Small intestine (tissue), 7 donors: ENCODE data around the gene UBN1. TPM values are rescaled to one million over a fixed set of nuclear protein-coding genes. Genes with fewer than 3 reads are reported as not detected.

Source experiments
- DNase-seq, 2 donors: peaks; one replicate each; pipeline versions ENCODE4 v3.0.0 to v3.0.0-alpha.2; 2013
- FAIRE-seq: peaks from 2 replicates; lab custom pipeline; 2012; peaks lifted over from hg19 to GRCh38; lab: Jason Lieb, UNC
- H3K27ac ChIP-seq, 3 donors: one replicate each; pipeline ENCODE4 v1.5.1; 2013; ENCODE audit warnings: low read length in 2 of 3, mild to moderate bottlenecking in 2 of 3, control low read depth in 1 of 3, inconsistent platforms in 1 of 3, low read depth in 1 of 3, moderate library complexity in 1 of 3
- H3K27me3 ChIP-seq, 3 donors: one replicate each; pipeline ENCODE4 v1.6.1; 2013; ENCODE audit warnings: low read length in 3 of 3, inconsistent platforms in 1 of 3; ENCODE audit not compliant: control insufficient read depth in 3 of 3, insufficient read depth in 3 of 3
- H3K36me3 ChIP-seq, 3 donors: one replicate each; pipeline ENCODE4 v1.6.1; 2013; ENCODE audit warnings: low read length in 3 of 3, inconsistent platforms in 1 of 3, low read depth in 1 of 3, mild to moderate bottlenecking in 1 of 3, moderate library complexity in 1 of 3; ENCODE audit not compliant: control insufficient read depth in 3 of 3, insufficient read depth in 2 of 3
- H3K4me1 ChIP-seq, 3 donors: one replicate each; pipeline ENCODE4 v1.6.1; 2013; ENCODE audit warnings: low read length in 2 of 3, inconsistent platforms in 1 of 3, low read depth in 1 of 3, mild to moderate bottlenecking in 1 of 3, moderate library complexity in 1 of 3; ENCODE audit not compliant: control insufficient read depth in 3 of 3, insufficient read depth in 2 of 3
- H3K4me3 ChIP-seq, 3 donors: one replicate each; pipeline ENCODE4 v1.5.1; 2013; ENCODE audit warnings: low read length in 3 of 3, control low read depth in 1 of 3, inconsistent platforms in 1 of 3, low read depth in 1 of 3, mild to moderate bottlenecking in 1 of 3, moderate library complexity in 1 of 3
- H3K9me3 ChIP-seq, 2 donors: one replicate each; pipeline ENCODE4 v1.6.1; 2013; ENCODE audit warnings: low read depth in 1 of 2, low read length in 1 of 2; ENCODE audit not compliant: control insufficient read depth in 2 of 2, insufficient read depth in 1 of 2
- WGBS, 3 donors: extraction: QIAGEN DNeasy Blood & Tissue Kit; methylation state at CpG; one replicate each; pipeline ENCODE4 v1.1.7; 2013; 5-methylcytosine and 5-hydroxymethylcytosine counted together
- polyA plus RNA-seq, 4 donors: library from polyadenylated mRNA; stranded (reverse) in 3 of 4; unstranded in 1 of 4; fragments of 200-250 nt in 3 of 4; fragments of 120-200 nt in 1 of 4; gene quantifications; one replicate each; pipeline versions ENCODE4 v1.2.1 to v1.2.3, GENCODE V29; 2013
- donor health status: healthy with polysubstance abuse.
- donor health status: control.
- donor health status: control.
- donor health status: Bipolar disorder and iron deficiency.
- donor health status: healthy.

UBN1 gene
- polyA plus RNA-seq, 4 donors = 12.3 to 39.8 (median 16.8) TPM

DNA sequence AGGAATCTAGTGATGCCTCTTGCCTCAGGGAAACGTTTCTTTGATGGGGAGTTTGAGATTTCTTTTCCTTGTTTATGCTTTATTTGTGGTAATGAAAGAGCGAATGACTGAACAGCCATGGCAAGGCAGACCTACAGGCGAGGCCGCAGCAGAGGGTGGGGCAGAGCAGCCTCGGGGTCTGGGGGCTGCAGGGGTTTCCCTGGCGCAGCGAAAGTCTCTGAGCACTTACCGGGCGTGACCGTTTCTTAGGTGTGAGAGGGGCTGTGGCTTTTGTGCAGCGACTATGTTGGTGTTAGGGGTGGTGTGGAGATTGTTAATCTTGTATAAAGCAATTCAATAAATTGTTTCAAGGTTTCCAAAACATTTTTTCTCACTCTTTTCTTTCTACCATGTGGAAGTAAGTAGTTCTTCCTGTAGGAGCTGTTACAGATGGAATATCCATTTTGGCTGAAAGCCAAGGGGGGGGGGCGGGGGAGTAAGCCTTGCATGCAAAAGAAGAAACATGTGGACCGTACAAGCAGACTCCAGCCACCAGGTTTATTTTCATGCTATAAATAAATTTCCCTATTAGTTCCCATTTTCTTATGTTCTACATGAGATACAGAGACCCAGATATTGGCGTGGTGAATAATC, 34.8 kb downstream of the UBN1 start:
- FAIRE-seq (no peak), DNase-seq (no peak)
- peaks cover 30 to 93% (median 34%) of the 10 kb centered on the region in 3 donors for H3K36me3 ChIP-seq
- no peak overlapping the region for H3K4me3 ChIP-seq
- no peak overlapping the region for H3K27ac ChIP-seq
- H3K9me3 ChIP-seq = peaks cover 0 to 3% of the 10 kb centered on the region in 2 donors
- no peaks in the 10 kb centered on the region for H3K27me3 ChIP-seq
- 73 to 80% (median 74%) methylated on average over 14 of the region's 14 CpGs for WGBS, 3 donors
- H3K4me1 ChIP-seq = peaks cover 0 to under 1% (median 0%) of the 10 kb centered on the region in 3 donors

DNA sequence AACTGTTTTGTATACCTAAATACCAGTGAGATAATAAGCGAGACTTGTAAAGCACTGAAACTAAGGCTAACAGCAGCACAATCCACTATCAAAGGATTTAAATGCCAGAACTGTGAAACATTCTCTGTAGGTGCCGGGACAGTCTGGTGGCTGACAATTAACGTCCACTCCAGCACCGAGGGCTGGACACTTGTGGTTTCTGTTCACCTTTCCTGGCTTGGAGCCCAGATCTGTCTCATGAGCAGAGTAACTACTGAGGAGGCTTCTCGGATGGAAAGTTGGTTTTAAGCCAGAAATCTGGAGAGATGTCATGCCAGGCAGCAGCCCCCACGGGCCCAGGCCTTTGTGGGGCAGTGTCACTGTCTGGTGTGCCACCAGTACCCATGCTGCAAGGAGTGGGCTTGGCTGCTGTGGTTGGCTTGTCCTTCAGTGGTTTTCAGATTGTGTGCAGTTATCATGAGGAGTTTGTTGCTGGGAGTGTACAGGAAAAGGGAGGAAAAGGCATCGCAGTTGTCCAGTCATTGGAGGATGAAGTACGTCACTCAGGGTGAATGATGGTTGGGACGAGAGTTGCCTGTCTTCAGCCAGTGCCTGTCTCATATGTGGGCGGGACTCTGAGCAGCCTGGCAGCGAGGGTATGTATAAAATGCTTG, 35.5 kb downstream of the UBN1 start:
- 69 to 81% (median 76%) methylated on average over 11 of the region's 11 CpGs for WGBS, 3 donors
- Histone ChIP-seq H3K9me3 (peaks cover 0 to 3% of the 10 kb centered on the region in 2 donors), H3K4me3 (no peak overlapping the region), H3K4me1 (no peaks in the 10 kb centered on the region), H3K27ac (no peak overlapping the region), H3K36me3 (peaks cover 26 to 93% (median 32%) of the 10 kb centered on the region in 3 donors), H3K27me3 (no peaks in the 10 kb centered on the region)
- DNase-seq (no peak), FAIRE-seq (no peak)

DNA sequence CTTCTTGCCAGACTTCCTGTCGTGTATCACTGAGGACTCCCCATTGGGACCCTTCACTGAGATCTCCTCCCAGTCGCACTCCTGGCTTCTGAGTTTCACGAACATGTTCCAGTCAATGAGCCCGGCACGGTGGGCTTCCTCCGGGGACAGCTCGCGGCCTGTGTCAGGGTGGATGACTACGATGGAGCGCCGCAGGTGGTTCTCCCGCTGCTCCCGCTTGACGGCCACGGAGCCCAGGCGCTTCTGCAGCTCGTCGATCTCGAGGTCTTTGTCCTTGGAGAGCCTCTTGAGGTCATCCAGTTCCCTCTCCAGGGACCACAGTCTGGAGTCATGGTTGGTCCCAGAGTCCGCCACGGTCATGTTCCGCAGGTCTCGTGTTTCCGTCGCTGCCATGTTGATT, 36.2 kb downstream of the UBN1 start:
- no peak overlapping the region for H3K4me3 ChIP-seq
- H3K4me1 ChIP-seq = no peaks in the 10 kb centered on the region
- WGBS, 3 donors = 95 to 98% (median 97%) methylated on average over 25 of the region's 25 CpGs
- no peak for FAIRE-seq
- DNase-seq = no peak
- H3K9me3 ChIP-seq = peaks cover 0 to 3% of the 10 kb centered on the region in 2 donors
- peaks cover 20 to 92% (median 28%) of the 10 kb centered on the region in 3 donors for H3K36me3 ChIP-seq
- H3K27ac ChIP-seq = no peak overlapping the region
- no peaks in the 10 kb centered on the region for H3K27me3 ChIP-seq

DNA sequence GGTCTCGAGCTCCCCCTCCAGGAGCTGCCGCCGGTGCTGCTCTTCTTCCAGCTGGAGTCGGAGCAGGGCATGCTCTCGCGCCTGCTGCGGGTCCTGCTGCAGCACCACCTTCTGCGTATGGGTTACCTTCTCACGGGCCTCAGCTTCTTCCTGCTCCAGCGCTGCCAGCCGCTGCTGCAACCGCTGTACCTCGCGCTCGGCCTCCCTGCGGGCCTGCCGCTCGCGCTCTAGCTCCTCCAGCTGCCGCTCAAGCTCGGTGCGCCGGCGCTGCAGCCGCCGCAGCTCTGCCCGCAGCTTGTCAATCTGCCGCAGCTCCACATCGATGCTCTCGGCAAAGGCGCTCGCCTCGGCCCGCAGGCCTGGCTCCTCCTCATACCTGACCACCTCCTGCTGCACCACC, 36.9 kb downstream of the UBN1 start:
- DNase-seq = no peak
- Histone ChIP-seq H3K4me1 (no peaks in the 10 kb centered on the region), H3K27ac (no peak overlapping the region), H3K36me3 (peaks cover 20 to 90% (median 28%) of the 10 kb centered on the region in 3 donors), H3K27me3 (no peaks in the 10 kb centered on the region), H3K9me3 (peaks cover 0 to 3% of the 10 kb centered on the region in 2 donors), H3K4me3 (no peak overlapping the region)
- no peak for FAIRE-seq
- WGBS, 3 donors = 96 to 99% (median 97%) methylated on average over 31 to 34 of the region's 34 CpGs

DNA sequence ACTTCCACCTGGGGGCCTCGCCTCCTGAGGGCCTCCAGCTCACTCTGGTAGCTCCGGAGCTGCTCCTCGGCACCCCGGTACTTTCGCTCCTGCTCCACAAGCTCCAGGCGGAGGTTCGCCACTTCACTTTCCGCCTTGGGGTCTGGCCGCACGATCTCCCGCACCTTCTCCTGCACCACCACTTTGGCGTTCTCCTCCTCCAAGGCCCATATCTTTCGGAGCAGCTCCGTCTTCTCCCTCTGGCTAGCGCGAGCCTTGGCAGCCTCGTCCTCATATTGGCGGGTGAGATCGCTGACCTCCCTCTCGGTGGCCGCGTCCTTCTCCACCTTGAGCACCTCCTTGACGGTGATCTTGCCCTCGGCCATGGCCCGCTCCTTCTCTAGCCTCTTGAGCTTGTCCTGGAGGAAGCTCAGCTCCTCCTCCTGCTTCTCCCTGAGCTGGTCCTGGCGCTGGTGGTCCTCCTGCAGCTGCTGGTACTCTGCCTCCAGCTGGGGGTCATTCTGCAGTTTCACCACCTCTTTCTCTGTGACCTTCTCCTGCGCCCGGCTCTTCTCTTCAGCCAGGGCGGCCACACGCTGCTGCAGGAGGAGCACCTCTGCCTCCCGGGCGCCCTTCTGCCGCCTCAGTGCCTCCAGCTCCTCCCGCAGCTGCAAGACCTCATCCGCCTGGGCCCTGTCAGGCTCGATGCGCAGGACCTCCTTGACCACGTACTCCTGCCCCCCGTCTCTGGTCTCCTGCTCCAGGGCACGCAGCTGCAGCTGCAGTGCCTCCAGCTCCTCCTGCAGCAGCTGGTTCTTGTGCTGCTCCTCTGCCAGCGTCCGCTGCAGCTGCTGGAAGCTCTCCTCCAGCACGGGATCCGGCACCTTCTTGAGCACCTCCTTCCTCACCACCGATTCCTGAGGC, 37.9 kb downstream of the UBN1 start:
- peaks cover 0 to 3% of the 10 kb centered on the region in 2 donors for H3K9me3 ChIP-seq
- no peak for FAIRE-seq
- no peak for DNase-seq
- H3K4me1 ChIP-seq = no peaks in the 10 kb centered on the region
- H3K4me3 ChIP-seq = no peak overlapping the region
- no peak overlapping the region for H3K27ac ChIP-seq
- H3K27me3 ChIP-seq = no peaks in the 10 kb centered on the region
- peaks cover 20 to 90% (median 24%) of the 10 kb centered on the region in 3 donors for H3K36me3 ChIP-seq
- 92 to 96% (median 95%) methylated on average over 43 to 45 of the region's 45 CpGs for WGBS, 3 donors

DNA sequence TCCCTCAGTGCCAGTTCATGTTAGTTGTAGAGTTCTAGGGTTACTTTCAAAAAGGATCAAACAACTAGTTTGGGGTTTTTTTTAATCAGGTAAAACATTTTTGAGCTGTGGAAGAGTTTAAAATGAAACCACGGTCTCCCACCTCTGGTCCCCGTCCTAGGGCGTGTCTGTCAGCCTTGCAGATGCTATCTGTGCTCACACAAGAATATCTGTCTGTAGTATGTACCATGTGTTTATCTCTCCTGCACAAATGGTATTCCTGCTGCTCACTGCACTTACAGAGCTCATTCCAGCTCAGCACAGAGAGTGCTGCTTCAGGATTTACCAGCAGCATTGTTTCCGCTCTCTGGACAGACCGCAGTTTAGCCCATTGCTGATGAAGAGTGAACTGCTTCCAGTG, 38.9 kb downstream of the UBN1 start:
- no peak for FAIRE-seq

DNA sequence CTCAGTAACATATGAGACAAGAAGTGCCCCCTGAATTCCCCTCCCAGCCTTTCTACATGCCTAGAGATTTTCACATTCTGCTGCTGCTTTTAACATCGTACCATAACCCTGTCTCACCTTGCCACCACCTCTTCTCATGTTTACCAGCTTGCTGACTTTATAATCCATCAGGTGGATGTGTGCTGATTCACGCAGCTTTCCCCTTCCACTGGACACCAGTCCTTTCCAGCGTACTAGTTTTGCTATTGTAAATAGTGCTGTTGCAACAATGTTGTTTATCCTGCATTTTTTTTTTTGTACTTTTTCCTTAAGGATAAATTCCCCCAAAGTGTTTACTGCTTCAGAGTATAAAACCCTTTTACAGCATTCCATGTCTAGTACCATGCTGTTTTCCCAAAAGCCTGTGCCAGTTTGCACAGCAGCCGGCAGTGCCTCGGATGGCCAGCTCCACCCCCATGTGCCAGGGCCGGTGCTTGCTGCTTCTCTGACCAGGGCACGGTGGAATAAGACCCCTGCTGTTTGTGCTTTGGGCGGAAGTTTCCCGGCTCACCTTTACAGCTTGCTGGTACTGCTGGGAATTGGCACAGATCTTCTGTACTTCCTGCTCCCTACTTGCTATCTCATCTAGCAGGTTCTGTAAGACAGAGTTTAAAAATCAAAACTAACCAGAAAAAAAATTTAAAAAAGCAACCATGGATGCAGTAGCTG, 41.3 kb downstream of the UBN1 start:
- Histone ChIP-seq H3K27me3 (no peaks in the 10 kb centered on the region), H3K27ac (no peak overlapping the region), H3K4me3 (no peak overlapping the region), H3K4me1 (no peaks in the 10 kb centered on the region), H3K9me3 (peaks cover 0 to 1% of the 10 kb centered on the region in 2 donors), H3K36me3 (peaks cover 7 to 95% (median 16%) of the 10 kb centered on the region in 3 donors)
- DNase-seq (no peak), FAIRE-seq (no peak)
- 82 to 88% (median 86%) methylated on average over 9 of the region's 9 CpGs for WGBS, 3 donors

More for the DNA sequence above, 38.9 kb downstream of the UBN1 start:
- WGBS, 3 donors = 93 to 97% (median 93%) methylated on average over 5 of the region's 5 CpGs
- Histone ChIP-seq H3K27me3 (no peaks in the 10 kb centered on the region), H3K9me3 (peaks cover 0 to 3% of the 10 kb centered on the region in 2 donors), H3K36me3 (peaks cover 15 to 92% (median 24%) of the 10 kb centered on the region in 3 donors), H3K4me1 (no peaks in the 10 kb centered on the region), H3K27ac (no peak overlapping the region), H3K4me3 (no peak overlapping the region)
- DNase-seq = no peak
